Dendritic cell treated with granulocyte-macrophage colony-stimulating factor and Interleukin-4, amounts not matched to agents 40 ng/mL and 50 ng/mL, for 4 days (primary cell): ENCODE data around the gene FOXQ1.
"Not testable (repeated sequence)": the region's sequence is repeated elsewhere in the genome, so short reads cannot be mapped to it uniquely, and the experiment has no call there.

Source experiments
- H3K27ac Mint-ChIP-seq: one replicate; pipeline ENCODE4 v1.8.0; 2022; ENCODE audit warnings: mild to moderate bottlenecking, mixed read lengths
- H3K27me3 Mint-ChIP-seq: one replicate; pipeline ENCODE4 v1.8.0; 2022; ENCODE audit warnings: mild to moderate bottlenecking, mixed read lengths
- H3K36me3 Mint-ChIP-seq: one replicate; pipeline ENCODE4 v1.8.0; 2022; ENCODE audit warnings: low read depth, mixed read lengths
- H3K4me1 Mint-ChIP-seq: one replicate; pipeline ENCODE4 v1.8.0; 2022; ENCODE audit warnings: low read depth, mixed read lengths
- H3K4me3 Mint-ChIP-seq: one replicate; pipeline ENCODE4 v1.8.0; 2022; ENCODE audit warnings: mild to moderate bottlenecking, moderate library complexity, mixed read lengths
- H3K9me3 Mint-ChIP-seq: one replicate; pipeline ENCODE4 v1.8.0; 2022; ENCODE audit warnings: mixed read lengths
- intact Hi-C: fragments of 100-400 bp; cut with micrococcal nuclease; formaldehyde crosslinking; loops from one replicate; pipeline ENCODE4 v1.15.0; 2022

The FOXQ1 gene

DNA sequence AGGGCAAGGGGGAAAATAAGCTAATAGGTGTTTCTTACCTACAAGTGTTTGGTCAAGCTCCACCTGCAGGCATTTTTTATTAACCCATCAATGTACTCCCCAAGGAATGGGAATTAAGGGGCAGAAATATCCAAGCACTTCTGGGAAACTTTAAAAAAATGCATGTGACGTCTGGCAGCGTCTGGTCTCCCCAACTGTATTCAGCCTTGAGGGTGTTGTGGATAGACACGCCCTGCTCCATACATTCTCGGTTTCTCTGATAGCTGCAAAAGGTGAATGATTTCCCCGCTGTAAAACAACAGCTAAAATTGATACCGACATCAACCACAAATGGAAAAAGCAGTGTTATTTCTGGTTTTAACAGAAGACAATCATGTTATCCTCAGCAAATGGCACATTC lies 2.5 kb upstream of the FOXQ1 start:
- H3K4me1 Mint-ChIP-seq = peaks cover 29% of the 10 kb centered on the region
- peaks cover 23% of the 10 kb centered on the region for H3K36me3 Mint-ChIP-seq
- H3K4me3 Mint-ChIP-seq = no peak overlapping the region
- peaks cover 65% of the 10 kb centered on the region for H3K27me3 Mint-ChIP-seq
- H3K27ac Mint-ChIP-seq = no peak overlapping the region
- intact Hi-C loops = no loop called here
- H3K9me3 Mint-ChIP-seq = peaks cover 8% of the 10 kb centered on the region

GRCh38 chr6:1310628-1311399 lies 1.1 kb upstream of the FOXQ1 start:
- Mint-ChIP-seq H3K27me3 (peaks cover 74% of the 10 kb centered on the region), H3K4me1 (peaks cover 37% of the 10 kb centered on the region), H3K27ac (peak overlapping the region; percentile 79), H3K4me3 (peak overlapping the region; percentile 92), H3K36me3 (peaks cover 23% of the 10 kb centered on the region), H3K9me3 (peaks cover 7% of the 10 kb centered on the region)
- intact Hi-C loops = no loop called here

- H3K9me3 Mint-ChIP-seq = no peaks in the 10 kb centered on the region
- H3K36me3 Mint-ChIP-seq = peaks cover 23% of the 10 kb centered on the region
- peak overlapping the region; percentile 92 for H3K4me3 Mint-ChIP-seq
- H3K27me3 Mint-ChIP-seq = peaks cover 71% of the 10 kb centered on the region
- H3K4me1 Mint-ChIP-seq = peaks cover 42% of the 10 kb centered on the region
- H3K27ac Mint-ChIP-seq = peak overlapping the region; percentile 85
- intact Hi-C loops = loop anchor here (1.0 to 2.0 kb wide), 2 partner anchors 25 to 49 kb away; no protein-coding TSS in a partner anchor
These were observed 240 bp downstream of the FOXQ1 start for GRCh38 chr6:1312203-1312472.

DNA sequence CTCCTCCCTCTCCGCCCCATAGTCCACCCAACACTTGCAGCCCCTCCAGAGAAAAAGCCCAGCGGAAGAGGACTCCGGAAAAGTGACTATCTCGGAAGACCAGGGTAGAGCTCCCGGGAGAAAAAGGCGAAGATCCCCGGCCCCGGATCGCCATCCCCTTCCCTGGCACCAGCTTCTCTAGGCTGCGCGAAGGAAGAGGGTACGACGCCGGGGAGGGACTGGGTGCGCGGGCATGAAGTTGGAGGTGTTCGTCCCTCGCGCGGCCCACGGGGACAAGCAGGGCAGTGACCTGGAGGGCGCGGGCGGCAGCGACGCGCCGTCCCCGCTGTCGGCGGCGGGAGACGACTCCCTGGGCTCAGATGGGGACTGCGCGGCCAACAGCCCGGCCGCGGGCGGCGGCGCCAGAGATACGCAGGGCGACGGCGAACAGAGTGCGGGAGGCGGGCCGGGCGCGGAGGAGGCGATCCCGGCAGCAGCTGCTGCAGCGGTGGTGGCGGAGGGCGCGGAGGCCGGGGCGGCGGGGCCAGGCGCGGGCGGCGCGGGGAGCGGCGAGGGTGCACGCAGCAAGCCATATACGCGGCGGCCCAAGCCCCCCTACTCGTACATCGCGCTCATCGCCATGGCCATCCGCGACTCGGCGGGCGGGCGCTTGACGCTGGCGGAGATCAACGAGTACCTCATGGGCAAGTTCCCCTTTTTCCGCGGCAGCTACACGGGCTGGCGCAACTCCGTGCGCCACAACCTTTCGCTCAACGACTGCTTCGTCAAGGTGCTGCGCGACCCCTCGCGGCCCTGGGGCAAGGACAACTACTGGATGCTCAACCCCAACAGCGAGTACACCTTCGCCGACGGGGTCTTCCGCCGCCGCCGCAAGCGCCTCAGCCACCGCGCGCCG lies 822 bp downstream of the FOXQ1 start:
- Mint-ChIP-seq H3K4me1 (peaks cover 42% of the 10 kb centered on the region), H3K27me3 (peaks cover 71% of the 10 kb centered on the region), H3K27ac (peak overlapping the region; percentile 85), H3K36me3 (peaks cover 23% of the 10 kb centered on the region), H3K4me3 (peak overlapping the region; percentile 92), H3K9me3 (no peaks in the 10 kb centered on the region)
- intact Hi-C loops = loop anchor here (1.0 to 2.0 kb wide), 2 partner anchors 25 to 50 kb away; no protein-coding TSS in a partner anchor

- Mint-ChIP-seq H3K4me3 (peak overlapping the region; percentile 78), H3K27ac (peak overlapping the region; percentile 85), H3K36me3 (peaks cover 23% of the 10 kb centered on the region), H3K9me3 (no peaks in the 10 kb centered on the region), H3K27me3 (peaks cover 69% of the 10 kb centered on the region), H3K4me1 (peaks cover 42% of the 10 kb centered on the region)
- intact Hi-C loops = loop anchor here (2.0 kb wide), 1 partner anchor 51 kb away; no protein-coding TSS in a partner anchor
These were observed 1.5 kb downstream of the FOXQ1 start for GRCh38 chr6:1313384-1313766.

- Mint-ChIP-seq H3K27ac (peak overlapping the region; percentile 85), H3K27me3 (peaks cover 64% of the 10 kb centered on the region), H3K9me3 (no peaks in the 10 kb centered on the region), H3K36me3 (peaks cover 23% of the 10 kb centered on the region), H3K4me3 (peak overlapping the region; percentile 78), H3K4me1 (peaks cover 42% of the 10 kb centered on the region)
- intact Hi-C loops = loop anchor here (2.0 kb wide), 1 partner anchor 51 kb away; no protein-coding TSS in a partner anchor
These were observed 2.0 kb downstream of the FOXQ1 start for GRCh38 chr6:1313767-1314503.

GRCh38 chr6:1314617-1315016 lies 2.7 kb downstream of the FOXQ1 start:
- peaks cover 57% of the 10 kb centered on the region for H3K27me3 Mint-ChIP-seq
- H3K27ac Mint-ChIP-seq = no peak overlapping the region
- intact Hi-C loops = no loop called here
- peak overlapping the region; percentile 69 for H3K4me3 Mint-ChIP-seq
- H3K9me3 Mint-ChIP-seq = no peaks in the 10 kb centered on the region
- H3K4me1 Mint-ChIP-seq = peaks cover 42% of the 10 kb centered on the region
- H3K36me3 Mint-ChIP-seq = peaks cover 23% of the 10 kb centered on the region

GRCh38 chr6:1315201-1315559 lies 3.3 kb downstream of the FOXQ1 start:
- peaks cover 51% of the 10 kb centered on the region for H3K27me3 Mint-ChIP-seq
- H3K9me3 Mint-ChIP-seq = no peaks in the 10 kb centered on the region
- no peak overlapping the region for H3K27ac Mint-ChIP-seq
- H3K4me3 Mint-ChIP-seq = peak overlapping the region; percentile 69
- peaks cover 23% of the 10 kb centered on the region for H3K36me3 Mint-ChIP-seq
- intact Hi-C loops = no loop called here
- peaks cover 38% of the 10 kb centered on the region for H3K4me1 Mint-ChIP-seq

- H3K4me3 Mint-ChIP-seq = peak overlapping the region; percentile 69
- peaks cover 45% of the 10 kb centered on the region for H3K27me3 Mint-ChIP-seq
- H3K36me3 Mint-ChIP-seq = peaks cover 23% of the 10 kb centered on the region
- H3K27ac Mint-ChIP-seq = peak overlapping the region; percentile 5
- peaks cover 32% of the 10 kb centered on the region for H3K4me1 Mint-ChIP-seq
- H3K9me3 Mint-ChIP-seq = no peaks in the 10 kb centered on the region
- intact Hi-C loops = no loop called here
These were observed 3.9 kb downstream of the FOXQ1 start for GRCh38 chr6:1315560-1316386.

DNA sequence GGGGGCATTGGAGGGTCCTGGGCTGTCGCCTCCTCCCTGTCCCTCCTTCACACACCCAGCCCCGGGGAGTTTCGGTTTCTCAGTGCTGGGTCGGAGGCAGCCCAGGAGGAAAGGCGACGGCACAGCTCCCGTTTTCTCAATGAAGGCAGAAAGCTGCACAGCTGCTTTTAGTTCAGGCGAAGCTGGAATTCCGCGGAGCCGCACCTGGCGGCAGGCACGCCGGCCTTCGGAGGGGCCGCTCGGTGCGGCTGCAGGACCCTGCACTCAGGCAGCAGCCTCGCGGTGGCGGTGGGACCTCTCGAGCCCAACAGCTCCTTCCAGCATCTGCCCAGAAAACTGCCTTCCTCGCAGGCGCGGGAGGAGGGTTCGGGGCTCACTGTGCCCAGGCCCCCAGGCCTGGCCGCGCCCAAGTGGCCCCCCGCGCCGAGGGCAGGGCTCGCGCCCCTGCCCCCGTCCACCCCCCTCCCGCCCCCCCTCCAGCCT lies 4.6 kb downstream of the FOXQ1 start:
- Mint-ChIP-seq H3K36me3 (peaks cover 17% of the 10 kb centered on the region), H3K4me3 (peak overlapping the region; percentile 69), H3K9me3 (no peaks in the 10 kb centered on the region), H3K4me1 (peaks cover 26% of the 10 kb centered on the region), H3K27me3 (peaks cover 39% of the 10 kb centered on the region), H3K27ac (peak overlapping the region; percentile 5)
- intact Hi-C loops = no loop called here

DNA sequence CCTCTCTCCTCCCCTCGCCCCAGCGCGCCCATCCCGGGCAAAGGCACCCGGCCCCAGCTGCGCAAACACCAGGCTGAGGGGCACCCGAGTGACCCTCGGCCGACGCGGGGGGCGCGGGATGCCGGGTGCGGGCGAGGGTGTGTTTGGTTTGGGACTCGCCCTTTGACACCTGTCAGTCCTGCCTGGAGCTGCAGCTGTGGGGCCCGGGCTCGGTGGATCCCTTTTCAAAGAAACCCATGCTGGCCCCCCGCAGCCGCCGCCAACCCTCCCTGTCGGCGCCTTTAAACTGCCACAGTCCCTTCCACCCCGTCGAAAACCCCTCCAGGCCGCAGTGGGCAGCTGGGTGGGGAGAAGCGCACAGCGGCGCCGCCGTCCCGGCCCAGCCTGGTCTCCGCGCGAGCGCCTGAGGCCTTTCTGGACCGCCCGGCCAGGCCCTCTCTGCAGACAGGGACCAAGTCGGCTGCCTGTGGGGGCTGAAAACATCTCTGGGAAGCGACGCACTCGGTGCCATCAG lies 5.5 kb downstream of the FOXQ1 start:
- no peaks in the 10 kb centered on the region for H3K9me3 Mint-ChIP-seq
- H3K27me3 Mint-ChIP-seq = peaks cover 41% of the 10 kb centered on the region
- peak overlapping the region; percentile 6 for H3K4me3 Mint-ChIP-seq
- H3K36me3 Mint-ChIP-seq = peaks cover 12% of the 10 kb centered on the region
- no peak overlapping the region for H3K27ac Mint-ChIP-seq
- intact Hi-C loops = no loop called here
- peaks cover 22% of the 10 kb centered on the region for H3K4me1 Mint-ChIP-seq

- Mint-ChIP-seq H3K27me3 (peaks cover 41% of the 10 kb centered on the region), H3K27ac (no peak overlapping the region), H3K9me3 (no peaks in the 10 kb centered on the region), H3K4me1 (peaks cover 19% of the 10 kb centered on the region), H3K4me3 (no peak overlapping the region), H3K36me3 (peaks cover 8% of the 10 kb centered on the region)
- intact Hi-C loops = no loop called here
These were observed 6.1 kb downstream of the FOXQ1 start for GRCh38 chr6:1318036-1318435.

DNA sequence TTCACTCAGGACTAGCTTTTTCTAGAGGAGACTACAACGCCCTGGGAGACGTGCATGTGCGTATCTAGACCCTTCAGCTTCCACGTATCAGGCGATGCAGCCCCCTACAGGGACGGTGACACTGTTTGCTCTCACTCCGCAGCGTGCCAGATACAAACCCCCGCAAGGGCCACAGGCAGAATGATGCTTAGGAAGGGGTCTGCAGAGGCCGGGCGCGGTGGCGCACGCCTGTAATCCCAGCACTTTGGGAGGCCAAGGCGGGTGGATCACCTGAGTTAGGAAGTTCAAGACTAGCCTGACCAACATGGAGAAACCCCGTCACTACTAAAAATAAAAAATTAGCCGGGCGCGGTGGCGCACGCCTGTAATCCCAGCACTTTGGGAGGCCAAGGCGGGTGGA lies 6.7 kb downstream of the FOXQ1 start:
- H3K4me3 Mint-ChIP-seq, intact Hi-C loops, H3K27ac Mint-ChIP-seq, H3K36me3 Mint-ChIP-seq, H3K9me3 Mint-ChIP-seq: not testable (repeated sequence)
- Mint-ChIP-seq H3K4me1 (peaks cover 19% of the 10 kb centered on the region), H3K27me3 (peaks cover 43% of the 10 kb centered on the region)
